GM18511 (cell line): Measurements from ENCODE around the gene TMPRSS11E.
"Not testable (repeated sequence)": the region's sequence is repeated elsewhere in the genome, so short reads cannot be mapped to it uniquely, and the experiment has no call there.

Experiments
- ATAC-seq: cut with Tn5 transposase; IDR thresholded peaks from one replicate; pipeline ENCODE4 v1.9.1; 2021; ENCODE audit warnings: mild to moderate bottlenecking, moderate library complexity; ENCODE audit not compliant: unreplicated experiment

The TMPRSS11E gene, protein sequence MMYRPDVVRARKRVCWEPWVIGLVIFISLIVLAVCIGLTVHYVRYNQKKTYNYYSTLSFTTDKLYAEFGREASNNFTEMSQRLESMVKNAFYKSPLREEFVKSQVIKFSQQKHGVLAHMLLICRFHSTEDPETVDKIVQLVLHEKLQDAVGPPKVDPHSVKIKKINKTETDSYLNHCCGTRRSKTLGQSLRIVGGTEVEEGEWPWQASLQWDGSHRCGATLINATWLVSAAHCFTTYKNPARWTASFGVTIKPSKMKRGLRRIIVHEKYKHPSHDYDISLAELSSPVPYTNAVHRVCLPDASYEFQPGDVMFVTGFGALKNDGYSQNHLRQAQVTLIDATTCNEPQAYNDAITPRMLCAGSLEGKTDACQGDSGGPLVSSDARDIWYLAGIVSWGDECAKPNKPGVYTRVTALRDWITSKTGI

DNA sequence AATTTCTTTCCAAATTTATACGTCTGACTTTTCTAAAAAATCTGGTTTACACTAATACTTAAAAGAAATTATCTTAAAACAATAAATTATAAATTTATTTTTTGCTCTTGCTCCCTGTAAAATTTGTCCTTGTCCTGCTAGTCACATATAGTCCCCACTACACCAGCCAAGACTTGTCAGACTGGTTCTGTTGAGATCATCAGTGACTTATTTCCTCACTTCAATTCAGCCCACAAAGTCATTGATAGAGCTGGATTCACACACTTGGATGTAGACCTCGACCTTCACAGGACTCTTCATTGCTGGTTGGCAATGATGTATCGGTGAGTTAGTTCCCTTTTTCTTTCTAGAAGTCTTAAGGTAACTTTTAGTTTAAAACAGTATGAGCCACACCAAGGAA is at the start of gene TMPRSS11E:
TSS of gene TMPRSS11E (plus strand) at position 263 of the 400 bp plus-strand sequence. CDS start at position 313, 50 bp downstream.
- ATAC-seq: no peak

DNA sequence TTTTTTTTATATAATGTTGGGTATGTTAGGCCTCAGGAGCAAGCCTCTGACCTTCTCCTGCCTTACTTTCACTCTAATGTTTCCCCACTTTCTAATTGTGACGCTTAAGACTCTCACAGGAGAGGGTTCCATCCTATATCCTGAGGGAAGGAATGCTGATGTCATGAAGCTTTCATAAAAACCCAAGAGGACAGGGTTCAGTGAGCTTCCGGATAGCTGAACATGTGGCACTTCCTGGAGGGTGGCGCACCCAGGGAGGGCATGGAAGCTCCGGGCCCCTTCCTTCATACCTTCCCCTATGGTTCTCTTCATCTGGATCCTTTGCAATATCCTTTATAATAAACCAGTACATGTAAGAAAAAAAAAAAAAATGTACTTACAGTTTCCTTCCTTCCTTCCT is 48.0 kb upstream of the TMPRSS11E start:
- no peak for ATAC-seq

DNA sequence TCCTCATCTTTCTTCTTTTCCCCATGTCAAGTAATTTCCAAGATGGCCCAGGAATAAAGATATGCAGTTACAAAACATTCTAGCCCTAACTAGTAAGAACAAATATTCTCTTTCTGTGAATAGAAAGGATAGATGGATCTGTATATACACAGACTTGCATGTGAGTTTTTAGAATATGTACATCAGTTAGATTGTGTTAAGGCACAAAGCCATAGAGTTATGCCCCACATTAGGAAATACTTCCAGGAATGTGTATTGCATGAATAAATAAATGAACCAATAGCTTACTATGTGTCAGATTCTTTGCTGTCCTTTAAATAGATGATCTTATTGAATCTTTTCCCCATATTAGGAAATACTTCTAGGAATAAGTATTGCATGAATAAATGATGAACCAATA is 46.0 kb upstream of the TMPRSS11E start:
- no peak for ATAC-seq

DNA sequence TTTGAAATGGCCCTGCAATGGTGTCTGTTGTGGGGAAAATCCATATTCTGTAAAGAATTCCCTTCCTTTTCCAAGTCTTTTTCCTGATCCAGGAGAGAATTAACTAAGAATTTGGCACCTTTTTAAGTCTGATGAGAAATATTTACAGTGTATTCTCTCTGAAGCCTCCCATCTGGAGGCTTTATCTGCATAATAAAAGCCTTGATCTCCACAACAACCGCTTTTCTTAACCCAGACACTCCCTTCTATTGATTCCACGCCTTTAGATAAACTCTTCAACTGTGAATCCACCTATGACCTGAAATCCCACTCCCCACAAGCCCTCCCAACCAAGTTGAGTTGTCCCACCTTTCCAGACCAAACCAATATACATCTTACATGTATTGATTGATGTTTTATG is 43.1 kb upstream of the TMPRSS11E start:
- no peak for ATAC-seq

DNA sequence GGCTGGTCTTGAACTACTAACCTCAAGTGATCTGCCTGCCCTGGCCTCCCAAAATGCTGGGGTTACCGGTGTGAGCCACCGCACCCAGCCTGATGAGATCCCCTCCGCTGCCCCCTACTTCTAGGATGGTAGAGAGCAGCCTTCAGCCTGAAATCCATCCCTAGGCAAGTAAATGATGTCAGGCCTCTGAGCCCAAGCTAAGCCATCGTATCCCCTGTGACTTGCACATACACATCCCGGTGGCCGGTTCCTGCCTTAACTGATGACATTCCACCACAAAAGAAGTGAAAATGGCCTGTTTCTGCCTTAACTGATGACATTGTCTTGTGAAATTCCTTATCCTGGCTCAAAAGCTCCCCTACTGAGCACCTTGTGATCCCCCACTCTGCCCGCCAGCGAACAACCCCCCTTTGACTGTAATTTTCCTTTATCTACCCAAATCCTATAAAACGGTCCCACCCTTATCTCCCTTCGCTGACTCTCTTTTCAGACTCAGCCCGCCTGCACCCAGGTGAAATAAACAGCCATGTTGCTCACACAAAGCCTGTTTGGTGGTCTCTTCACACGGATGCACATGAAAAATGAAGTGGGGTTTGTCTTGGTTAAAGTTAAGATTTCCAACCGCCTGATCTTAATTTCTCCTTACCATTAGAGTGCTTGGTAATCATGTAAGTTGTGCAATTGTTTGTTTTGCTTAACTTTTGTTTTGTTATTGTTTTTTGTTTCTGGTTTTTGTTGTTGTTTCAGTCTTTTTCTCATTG is 41.4 kb upstream of the TMPRSS11E start:
- ATAC-seq: not testable (repeated sequence)

GRCh38 chr4:68406479-68406859 is 40.8 kb upstream of the TMPRSS11E start:
- ATAC-seq: no peak

DNA sequence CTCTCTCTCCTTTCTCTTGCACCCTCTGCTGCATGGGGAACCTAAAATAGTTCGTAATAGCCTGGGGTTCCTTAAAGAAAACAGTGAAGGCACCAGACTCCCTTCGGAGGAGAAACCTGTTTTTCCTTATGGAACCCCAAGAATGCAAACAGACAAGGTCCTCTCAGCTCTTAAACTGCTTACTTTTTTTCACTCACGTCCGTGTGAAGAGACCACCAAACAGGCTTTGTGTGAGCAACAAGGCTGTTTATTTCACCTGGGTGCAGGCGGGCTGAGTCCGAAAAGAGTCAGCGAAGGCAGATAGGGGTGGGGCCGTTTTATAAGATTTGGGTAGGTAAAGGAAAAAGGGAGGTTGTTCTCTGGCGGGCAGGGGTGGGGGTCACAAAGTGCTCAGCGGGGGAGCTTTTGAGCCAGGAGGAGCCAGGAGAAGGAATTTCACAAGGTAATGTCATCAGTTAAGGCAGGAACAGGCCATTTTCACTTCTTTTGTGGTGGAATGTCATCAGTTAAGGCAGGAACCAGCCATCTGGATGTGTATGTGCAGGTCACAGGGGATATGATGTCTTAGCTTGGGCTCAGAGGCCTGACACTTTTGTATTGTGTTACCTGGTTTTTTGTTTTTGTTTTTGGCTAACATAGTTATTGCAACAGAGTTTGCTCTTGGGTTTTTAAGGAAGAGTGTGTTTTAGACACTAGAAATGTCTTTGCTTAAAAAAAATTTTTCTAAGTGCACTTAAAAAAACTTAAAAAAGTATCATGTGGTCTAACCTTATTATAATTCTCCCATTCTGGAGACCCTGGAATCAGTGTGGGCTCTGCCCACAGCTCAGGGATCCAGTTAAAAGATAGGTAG is 40.0 kb upstream of the TMPRSS11E start:
- ATAC-seq: not testable (repeated sequence)

DNA sequence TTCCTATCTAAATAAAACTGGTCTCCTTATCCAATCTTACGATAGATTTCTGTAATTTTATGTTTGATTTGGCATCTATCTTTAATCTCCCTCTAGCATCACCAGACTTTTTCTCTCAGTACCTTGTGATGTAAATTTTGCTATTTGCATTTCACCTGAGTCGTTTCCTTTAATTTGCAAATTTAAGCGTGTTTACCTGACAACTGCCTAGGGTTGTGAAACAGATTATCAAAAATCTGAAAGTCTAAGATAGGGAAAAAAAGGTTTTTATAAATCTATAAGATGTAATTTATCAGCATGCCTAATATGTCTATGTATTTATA is 39.4 kb upstream of the TMPRSS11E start:
- ATAC-seq: no peak

GRCh38 chr4:68410149-68410548 is 37.1 kb upstream of the TMPRSS11E start:
- no peak for ATAC-seq

- no peak for ATAC-seq
Observed at GRCh38 chr4:68410643-68411042, 36.6 kb upstream of the TMPRSS11E start.

DNA sequence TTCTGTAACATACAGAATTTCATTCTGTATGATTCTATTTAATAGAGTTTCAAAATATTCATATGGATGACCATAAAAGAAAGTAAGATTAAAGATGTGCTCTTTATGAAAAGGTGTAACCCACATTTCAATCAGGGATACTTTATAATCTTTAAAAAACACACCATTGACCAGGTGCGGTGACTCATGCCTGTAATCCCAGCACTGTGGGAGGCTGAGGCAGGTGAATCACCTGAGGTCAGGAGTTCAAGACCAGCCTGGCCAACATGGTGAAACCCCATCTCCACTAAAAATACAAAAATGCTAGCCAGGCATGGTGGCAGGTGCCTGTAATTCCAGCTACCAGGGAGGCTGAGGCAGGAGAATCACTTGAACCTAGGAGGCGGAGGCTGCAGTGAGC is 35.2 kb upstream of the TMPRSS11E start:
- not testable (repeated sequence) for ATAC-seq

GRCh38 chr4:68416591-68416990 is 30.7 kb upstream of the TMPRSS11E start:
- ATAC-seq: no peak

- ATAC-seq: no peak
Observed at GRCh38 chr4:68426516-68426915, 20.7 kb upstream of the TMPRSS11E start.

- no peak for ATAC-seq
Observed at GRCh38 chr4:68430337-68430736, 16.9 kb upstream of the TMPRSS11E start.

DNA sequence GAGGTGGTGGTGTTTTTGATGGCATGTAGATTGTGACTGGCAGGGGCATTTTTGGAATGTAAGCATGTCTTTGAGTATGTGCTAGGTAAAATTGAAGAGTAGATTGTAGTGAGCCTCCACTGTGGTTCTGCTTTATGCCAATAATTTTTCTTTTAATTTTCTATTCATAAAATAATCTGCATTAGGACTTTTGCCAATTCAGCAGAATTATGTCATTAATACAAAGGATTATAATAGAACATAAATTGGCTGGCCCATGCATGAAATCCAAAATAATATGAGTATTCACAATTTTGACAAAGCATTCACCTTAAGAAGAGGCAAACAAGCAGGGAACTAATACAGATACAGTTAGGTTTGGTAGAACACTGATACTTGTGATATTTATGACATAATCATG is 14.9 kb upstream of the TMPRSS11E start:
- ATAC-seq: no peak

DNA sequence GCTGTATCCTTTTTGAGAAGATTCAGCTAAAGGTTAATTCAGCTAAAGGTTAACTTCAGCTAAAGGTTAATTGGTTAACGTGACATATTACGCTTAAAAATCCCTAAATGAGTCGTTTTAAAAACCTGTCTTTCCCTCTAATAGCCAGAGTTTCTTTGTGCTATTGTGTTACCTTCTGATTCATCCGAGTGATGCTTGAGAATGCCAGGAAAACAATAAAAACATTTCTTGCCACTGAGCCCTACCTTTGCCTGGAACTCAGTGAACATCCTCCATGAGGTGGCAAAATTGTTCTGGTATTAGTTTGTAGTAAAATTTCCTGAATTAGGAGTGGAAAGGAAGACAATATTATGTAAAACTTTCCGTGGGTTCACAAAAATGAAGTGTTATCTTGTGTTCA is 13.7 kb upstream of the TMPRSS11E start:
- no peak for ATAC-seq

DNA sequence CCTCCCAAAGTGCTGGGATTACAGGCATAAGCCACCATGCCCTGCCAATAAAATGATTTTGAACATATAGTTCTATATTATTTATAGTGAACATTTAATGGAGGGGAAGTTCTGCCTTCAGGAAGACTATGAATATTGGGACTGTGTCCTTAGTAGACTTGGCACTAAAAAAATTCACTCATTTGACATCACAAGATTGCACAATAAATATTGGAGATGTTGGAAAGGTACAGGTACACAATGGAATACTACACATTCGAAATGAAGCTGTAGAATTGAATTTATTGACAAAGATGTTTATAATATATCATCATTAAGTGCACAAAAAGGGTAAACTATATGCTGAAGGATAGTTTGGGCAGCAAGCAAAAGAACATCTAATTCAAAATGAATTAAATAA is 13.0 kb upstream of the TMPRSS11E start:
- no peak for ATAC-seq

DNA sequence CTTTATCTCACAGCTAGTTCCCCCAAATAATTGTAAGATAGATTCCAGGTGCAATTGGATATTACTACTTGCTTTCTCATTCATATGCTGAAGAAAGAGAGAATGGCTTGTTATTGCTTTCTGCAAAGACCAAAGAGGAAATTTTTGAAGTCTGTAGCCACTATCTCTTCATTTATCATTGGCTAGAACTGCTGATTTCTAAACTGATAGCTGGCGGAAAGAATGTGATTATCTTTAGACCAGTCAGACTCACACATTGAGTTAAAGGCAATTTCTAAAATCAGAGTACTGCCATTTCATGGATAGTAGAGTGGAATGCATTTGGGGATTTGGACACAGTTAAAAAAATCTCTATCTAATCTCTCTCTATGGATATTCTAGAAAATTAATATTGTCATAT is 12.4 kb upstream of the TMPRSS11E start:
- no peak for ATAC-seq

- ATAC-seq: no peak
Observed at GRCh38 chr4:68445111-68445510, 2.2 kb upstream of the TMPRSS11E start.

DNA sequence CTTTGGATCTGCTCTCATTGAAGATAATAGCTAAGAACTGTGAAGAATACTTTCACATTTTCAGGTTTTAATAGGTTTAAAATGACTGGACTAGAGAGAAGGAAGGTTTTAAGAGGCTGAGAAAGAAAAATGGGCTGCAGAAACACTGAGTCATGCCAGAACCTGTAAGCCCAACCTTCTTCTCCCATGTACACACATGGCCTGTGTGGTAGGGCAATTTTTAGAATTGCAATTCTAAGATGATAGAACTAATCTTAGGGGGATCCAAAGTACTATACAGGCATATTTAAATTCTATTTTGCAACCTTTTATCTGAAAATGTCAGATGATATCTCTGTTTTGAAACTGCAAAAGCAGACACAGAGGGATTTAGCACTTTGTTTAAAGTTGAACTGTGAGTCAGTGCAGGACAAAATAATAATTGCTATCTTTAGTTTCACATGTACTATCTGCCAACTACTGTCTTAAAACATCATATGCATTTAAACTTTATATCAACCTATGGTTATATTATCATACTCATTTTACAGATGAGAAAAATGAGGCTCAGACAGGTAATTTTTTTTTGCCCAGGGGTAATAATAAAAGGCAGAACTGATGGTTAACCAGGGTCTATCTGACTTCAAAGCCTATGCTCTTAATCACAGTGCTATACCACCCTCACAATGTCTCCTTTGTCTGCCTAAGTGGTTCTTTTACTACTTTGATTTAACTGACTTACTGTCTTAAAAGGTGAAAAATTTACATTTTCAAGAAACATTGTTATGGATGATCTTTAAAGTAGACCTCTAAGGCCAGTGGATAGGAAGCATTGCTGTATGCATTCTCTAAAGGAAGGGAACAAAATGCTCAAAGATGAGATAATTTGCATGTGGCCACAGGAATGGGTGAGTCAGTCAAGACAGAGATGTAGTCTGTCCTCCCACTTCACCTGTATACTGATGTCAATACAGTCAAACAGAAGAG is 4.3 kb downstream of the TMPRSS11E start:
- ATAC-seq: peak; percentile 90
